GM19099 (cell line): Measurements from ENCODE around the gene CAVIN2.

ENCODE experiments used
- POLR2A ChIP-seq: IDR thresholded peaks from 3 replicates; pipeline ENCODE4 v1.6.1; 2011; ENCODE audit warnings: low read depth; ENCODE audit not compliant: insufficient read length; ENCODE audit errors: extremely low read depth

The CAVIN2 gene

GRCh38 chr2:191854382-191855372 is 7.8 kb upstream of the CAVIN2 start:
- TF ChIP-seq POLR2A, result no peak

GRCh38 chr2:191853843-191854242 is 7.0 kb upstream of the CAVIN2 start:
- no peak for TF ChIP-seq POLR2A

- TF ChIP-seq POLR2A, result no peak
Observed at GRCh38 chr2:191851158-191851557, 4.3 kb upstream of the CAVIN2 start.

- no peak for TF ChIP-seq POLR2A
Observed at GRCh38 chr2:191848771-191849767, 2.2 kb upstream of the CAVIN2 start.

GRCh38 chr2:191847764-191848163 is 876 bp upstream of the CAVIN2 start:
- TF ChIP-seq POLR2A, result no peak

- no peak for TF ChIP-seq POLR2A
Observed at GRCh38 chr2:191845876-191846514, 893 bp downstream of the CAVIN2 start.

GRCh38 chr2:191845248-191845715 is 1.6 kb downstream of the CAVIN2 start:
- no peak for TF ChIP-seq POLR2A

GRCh38 chr2:191844706-191845105 is 2.2 kb downstream of the CAVIN2 start:
- TF ChIP-seq POLR2A, result no peak

- TF ChIP-seq POLR2A, result no peak
Observed at GRCh38 chr2:191840921-191841320, 6.0 kb downstream of the CAVIN2 start.

- no peak for TF ChIP-seq POLR2A
Observed at GRCh38 chr2:191839918-191840804, 6.7 kb downstream of the CAVIN2 start.

- TF ChIP-seq POLR2A, result no peak
Observed at GRCh38 chr2:191838526-191838925, 8.4 kb downstream of the CAVIN2 start.

- TF ChIP-seq POLR2A, result no peak
Observed at GRCh38 chr2:191836853-191837769, 9.8 kb downstream of the CAVIN2 start.

- TF ChIP-seq POLR2A, result no peak
Observed at GRCh38 chr2:191836471-191836852, 10.4 kb downstream of the CAVIN2 start.
